ENCODE results near the gene DROSHA. TPM values are rescaled to one million over a fixed set of nuclear protein-coding genes. Genes with fewer than 3 reads are reported as not detected.

DROSHA gene, protein sequence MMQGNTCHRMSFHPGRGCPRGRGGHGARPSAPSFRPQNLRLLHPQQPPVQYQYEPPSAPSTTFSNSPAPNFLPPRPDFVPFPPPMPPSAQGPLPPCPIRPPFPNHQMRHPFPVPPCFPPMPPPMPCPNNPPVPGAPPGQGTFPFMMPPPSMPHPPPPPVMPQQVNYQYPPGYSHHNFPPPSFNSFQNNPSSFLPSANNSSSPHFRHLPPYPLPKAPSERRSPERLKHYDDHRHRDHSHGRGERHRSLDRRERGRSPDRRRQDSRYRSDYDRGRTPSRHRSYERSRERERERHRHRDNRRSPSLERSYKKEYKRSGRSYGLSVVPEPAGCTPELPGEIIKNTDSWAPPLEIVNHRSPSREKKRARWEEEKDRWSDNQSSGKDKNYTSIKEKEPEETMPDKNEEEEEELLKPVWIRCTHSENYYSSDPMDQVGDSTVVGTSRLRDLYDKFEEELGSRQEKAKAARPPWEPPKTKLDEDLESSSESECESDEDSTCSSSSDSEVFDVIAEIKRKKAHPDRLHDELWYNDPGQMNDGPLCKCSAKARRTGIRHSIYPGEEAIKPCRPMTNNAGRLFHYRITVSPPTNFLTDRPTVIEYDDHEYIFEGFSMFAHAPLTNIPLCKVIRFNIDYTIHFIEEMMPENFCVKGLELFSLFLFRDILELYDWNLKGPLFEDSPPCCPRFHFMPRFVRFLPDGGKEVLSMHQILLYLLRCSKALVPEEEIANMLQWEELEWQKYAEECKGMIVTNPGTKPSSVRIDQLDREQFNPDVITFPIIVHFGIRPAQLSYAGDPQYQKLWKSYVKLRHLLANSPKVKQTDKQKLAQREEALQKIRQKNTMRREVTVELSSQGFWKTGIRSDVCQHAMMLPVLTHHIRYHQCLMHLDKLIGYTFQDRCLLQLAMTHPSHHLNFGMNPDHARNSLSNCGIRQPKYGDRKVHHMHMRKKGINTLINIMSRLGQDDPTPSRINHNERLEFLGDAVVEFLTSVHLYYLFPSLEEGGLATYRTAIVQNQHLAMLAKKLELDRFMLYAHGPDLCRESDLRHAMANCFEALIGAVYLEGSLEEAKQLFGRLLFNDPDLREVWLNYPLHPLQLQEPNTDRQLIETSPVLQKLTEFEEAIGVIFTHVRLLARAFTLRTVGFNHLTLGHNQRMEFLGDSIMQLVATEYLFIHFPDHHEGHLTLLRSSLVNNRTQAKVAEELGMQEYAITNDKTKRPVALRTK (N-terminal part only)
- total RNA-seq = 35.2 and 79.0 TPM in 2 replicates

DNA sequence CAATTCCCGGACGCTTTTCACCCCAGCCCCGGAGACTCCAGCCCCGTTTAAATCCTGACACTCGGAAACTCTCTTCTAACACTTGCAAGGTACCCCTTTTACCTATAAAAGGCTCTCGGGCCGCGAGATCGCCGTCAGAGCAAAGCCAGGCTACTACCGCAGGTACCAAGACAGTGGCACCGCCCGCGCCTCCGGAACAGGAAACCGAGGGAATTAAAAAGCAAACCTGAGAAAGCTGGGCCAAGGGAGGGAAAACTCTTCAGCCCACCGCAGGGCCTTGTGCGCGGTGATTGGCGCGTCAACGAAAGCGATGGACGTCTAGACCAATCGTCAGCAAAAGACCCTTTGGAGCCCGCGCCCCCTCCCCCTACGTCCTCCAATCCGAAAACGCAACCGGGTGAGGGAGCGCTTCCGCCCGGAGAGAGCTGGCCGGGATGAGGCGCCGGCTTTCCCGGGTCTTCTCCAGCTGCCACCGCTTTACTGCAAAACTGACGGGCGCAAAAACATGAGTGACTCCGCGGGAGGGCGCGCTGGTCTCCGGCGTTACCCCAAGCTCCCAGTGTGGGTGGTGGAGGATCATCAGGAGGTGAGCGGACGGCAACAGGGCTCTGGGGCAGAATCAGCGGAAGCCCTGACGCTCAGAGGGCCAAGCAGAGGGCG, at the start of gene DROSHA, which contains the start of gene C5orf22:
TSS of gene DROSHA (minus strand) at position 206 of the 660 bp plus-strand sequence. CDS start 3,034 bp downstream, outside the sequence.
TSS of gene C5orf22 (plus strand) at position 414 of the 660 bp plus-strand sequence. CDS start at position 506, 92 bp downstream.

Other genes with a start within 250 kb of the DROSHA start
- 29.7 and 34.5 TPM in 2 replicates for gene C5orf22, start 208 bp upstream of the DROSHA start, total RNA-seq
- gene PDZD2, start 107.0 kb upstream of the DROSHA start, total RNA-seq = 8.5 and 11.5 TPM in 2 replicates